SK-N-SH (cell line): Measurements from ENCODE around the gene CDC42EP4.

Experiments
- FOXM1 ChIP-seq: IDR thresholded peaks from 2 replicates; pipeline ENCODE4 v1.4.0; 2012; ENCODE audit warnings: low read depth, mild to moderate bottlenecking
- TF ChIP-seq, protein P1 (sequence below): fragments of 200-600 bp; sonication (generic); IDR thresholded peaks from 2 replicates; pipeline ENCODE4 v1.6.1; 2017; ENCODE audit warnings: antibody characterized with exemption, mild to moderate bottlenecking, moderate library complexity

GRCh38 chr17:73311781-73312641 is at the start of gene CDC42EP4:
- TF ChIP-seq FOXM1 = no peak
- TF ChIP-seq, protein P1, sequence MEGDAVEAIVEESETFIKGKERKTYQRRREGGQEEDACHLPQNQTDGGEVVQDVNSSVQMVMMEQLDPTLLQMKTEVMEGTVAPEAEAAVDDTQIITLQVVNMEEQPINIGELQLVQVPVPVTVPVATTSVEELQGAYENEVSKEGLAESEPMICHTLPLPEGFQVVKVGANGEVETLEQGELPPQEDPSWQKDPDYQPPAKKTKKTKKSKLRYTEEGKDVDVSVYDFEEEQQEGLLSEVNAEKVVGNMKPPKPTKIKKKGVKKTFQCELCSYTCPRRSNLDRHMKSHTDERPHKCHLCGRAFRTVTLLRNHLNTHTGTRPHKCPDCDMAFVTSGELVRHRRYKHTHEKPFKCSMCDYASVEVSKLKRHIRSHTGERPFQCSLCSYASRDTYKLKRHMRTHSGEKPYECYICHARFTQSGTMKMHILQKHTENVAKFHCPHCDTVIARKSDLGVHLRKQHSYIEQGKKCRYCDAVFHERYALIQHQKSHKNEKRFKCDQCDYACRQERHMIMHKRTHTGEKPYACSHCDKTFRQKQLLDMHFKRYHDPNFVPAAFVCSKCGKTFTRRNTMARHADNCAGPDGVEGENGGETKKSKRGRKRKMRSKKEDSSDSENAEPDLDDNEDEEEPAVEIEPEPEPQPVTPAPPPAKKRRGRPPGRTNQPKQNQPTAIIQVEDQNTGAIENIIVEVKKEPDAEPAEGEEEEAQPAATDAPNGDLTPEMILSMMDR = no peak; the same call in 1 of the 2 replicates
